DMS53 (cell line): ENCODE measurements around the gene TMEM14C.

Experiments
- DNase-seq: peaks from one replicate; lab custom pipeline; 2025; lab: John Stamatoyannopoulos, UW

The TMEM14C gene

GRCh38 chr6:10759884-10760329 is 37.0 kb downstream of the TMEM14C start:
- DNase-seq: peak; percentile 16

GRCh38 chr6:10763006-10763405 is 40.1 kb downstream of the TMEM14C start:
- DNase-seq: no peak

GRCh38 chr6:10769419-10769818 is 46.5 kb downstream of the TMEM14C start:
- no peak for DNase-seq

GRCh38 chr6:10771371-10771894 is 48.6 kb downstream of the TMEM14C start:
- no peak for DNase-seq

GRCh38 chr6:10778230-10778629 is 55.4 kb downstream of the TMEM14C start:
- no peak for DNase-seq

- DNase-seq: no peak
Measured at GRCh38 chr6:10779076-10779475, 56.2 kb downstream of the TMEM14C start.
